ENCODE measurements around the gene CCSER2.

GRCh38 chr10:84293171-84293570, 35.2 kb upstream of the CCSER2 start:
- TF ChIP-seq SP1 (IDR thresholded peaks at IDR 0.05) (no peak), BHLHE40 (IDR thresholded peaks at IDR 0.05; ENCODE audit: borderline replicate concordance) (no peak), ZNF384 (IDR thresholded peaks at IDR 0.05) (no peak), SUZ12 (IDR thresholded peaks at IDR 0.05) (no peak), FOXK2 (IDR thresholded peaks at IDR 0.05) (no peak), TARDBP (IDR thresholded peaks at IDR 0.05) (no peak), NFRKB (IDR thresholded peaks at IDR 0.05) (no peak), FOXM1 (IDR thresholded peaks at IDR 0.05; ENCODE audit: borderline replicate concordance) (no peak), ARNT (IDR thresholded peaks at IDR 0.05) (no peak), ELF4 (IDR thresholded peaks at IDR 0.05) (no peak), L3MBTL2 (conservative IDR thresholded peaks at IDR 0.05) (no peak), HDGF (IDR thresholded peaks at IDR 0.05; ENCODE audit: borderline replicate concordance) (no peak), CTBP1 (IDR thresholded peaks at IDR 0.05; ENCODE audit: borderline replicate concordance) (no peak)
